GM12801 (cell line): ENCODE results near the gene FKTN.

ENCODE experiments used
- TF ChIP-seq, protein P1 (sequence below): IDR thresholded peaks from one replicate; pipeline ENCODE4 v1.5.1; 2011; ENCODE audit warnings: control low read depth; ENCODE audit not compliant: insufficient read length; ENCODE audit errors: extremely low read depth

FKTN gene

DNA sequence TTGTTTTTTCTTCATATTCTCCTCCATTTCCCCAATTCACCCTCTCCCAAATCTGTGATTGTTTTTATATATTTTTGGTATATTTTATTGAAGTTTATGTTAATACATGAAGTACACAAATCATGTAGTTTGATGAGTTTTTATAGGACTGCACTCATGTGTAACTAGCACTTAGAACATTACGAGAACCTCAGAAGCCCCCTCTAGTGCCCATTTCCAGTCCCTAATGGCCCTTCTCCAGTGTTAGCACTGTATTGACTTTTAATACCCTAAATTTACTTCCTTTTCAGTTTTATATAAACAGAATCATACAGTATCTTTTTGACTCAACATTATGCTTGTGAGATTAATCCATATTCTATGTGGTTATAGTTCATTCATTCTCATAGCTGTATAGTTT is 18.5 kb upstream of the FKTN start:
- TF ChIP-seq, protein P1, sequence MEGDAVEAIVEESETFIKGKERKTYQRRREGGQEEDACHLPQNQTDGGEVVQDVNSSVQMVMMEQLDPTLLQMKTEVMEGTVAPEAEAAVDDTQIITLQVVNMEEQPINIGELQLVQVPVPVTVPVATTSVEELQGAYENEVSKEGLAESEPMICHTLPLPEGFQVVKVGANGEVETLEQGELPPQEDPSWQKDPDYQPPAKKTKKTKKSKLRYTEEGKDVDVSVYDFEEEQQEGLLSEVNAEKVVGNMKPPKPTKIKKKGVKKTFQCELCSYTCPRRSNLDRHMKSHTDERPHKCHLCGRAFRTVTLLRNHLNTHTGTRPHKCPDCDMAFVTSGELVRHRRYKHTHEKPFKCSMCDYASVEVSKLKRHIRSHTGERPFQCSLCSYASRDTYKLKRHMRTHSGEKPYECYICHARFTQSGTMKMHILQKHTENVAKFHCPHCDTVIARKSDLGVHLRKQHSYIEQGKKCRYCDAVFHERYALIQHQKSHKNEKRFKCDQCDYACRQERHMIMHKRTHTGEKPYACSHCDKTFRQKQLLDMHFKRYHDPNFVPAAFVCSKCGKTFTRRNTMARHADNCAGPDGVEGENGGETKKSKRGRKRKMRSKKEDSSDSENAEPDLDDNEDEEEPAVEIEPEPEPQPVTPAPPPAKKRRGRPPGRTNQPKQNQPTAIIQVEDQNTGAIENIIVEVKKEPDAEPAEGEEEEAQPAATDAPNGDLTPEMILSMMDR = no peak

- TF ChIP-seq, protein P1 = no peak
These were observed 16.1 kb upstream of the FKTN start for GRCh38 chr9:105541838-105542237.

DNA sequence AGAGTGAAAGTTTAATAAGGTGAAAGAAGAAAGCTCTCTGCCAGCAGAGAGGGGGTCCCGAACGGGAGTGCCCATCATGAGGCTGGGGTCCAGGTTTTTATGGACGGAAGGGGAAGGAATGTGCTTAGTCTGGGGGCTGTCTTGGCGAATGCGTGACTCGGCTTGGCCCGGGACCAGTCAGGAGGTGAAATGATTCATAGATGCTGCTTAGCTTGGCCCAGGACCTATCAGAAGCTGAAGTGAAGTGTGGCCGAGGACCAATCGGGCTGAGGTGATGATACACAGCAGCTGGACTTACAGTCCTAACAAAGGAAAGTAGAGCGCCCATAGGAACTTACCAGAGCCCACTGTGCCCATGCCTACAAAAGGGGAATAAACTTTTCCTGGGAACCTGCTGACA is 3.9 kb upstream of the FKTN start:
- TF ChIP-seq, protein P1 = no peak

DNA sequence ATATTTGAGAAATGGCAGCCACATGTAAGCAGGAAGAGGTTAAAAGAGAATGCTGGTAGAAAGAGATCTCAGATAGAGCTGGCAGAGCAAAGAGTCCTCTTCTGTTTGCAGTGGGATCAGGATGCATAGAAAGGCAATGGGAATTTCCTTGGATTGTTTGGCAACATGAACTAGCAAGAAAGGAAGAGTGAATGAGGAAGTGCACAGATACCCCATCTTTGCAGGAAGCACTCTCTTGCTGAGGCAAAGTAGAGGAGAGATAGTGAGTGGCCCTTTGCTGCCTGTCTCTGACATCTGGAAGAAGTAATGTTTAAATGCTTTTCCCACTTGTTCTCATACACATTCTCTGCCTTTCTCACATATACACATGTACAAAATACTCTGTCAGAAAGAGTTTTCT is 14.5 kb downstream of the FKTN start:
- TF ChIP-seq, protein P1 = no peak

DNA sequence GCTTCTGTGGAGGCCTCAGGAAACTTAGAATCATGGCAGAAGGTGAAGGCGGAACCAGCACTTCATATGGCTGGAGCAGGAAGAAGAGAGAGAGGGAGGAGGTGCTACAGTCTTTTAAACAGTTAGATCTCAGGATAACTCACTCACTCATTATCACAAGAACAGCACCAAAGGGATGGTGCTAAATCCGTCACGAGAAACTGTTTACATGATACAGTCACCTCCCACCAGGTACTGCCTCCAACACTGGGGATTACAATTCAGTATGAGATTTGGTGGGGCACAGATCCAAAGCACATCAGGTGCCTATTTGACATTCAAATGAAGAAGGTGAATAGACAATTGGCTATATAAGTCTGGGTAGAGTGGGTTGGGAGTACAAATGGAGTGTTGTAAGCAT is 35.2 kb downstream of the FKTN start:
- TF ChIP-seq, protein P1 = no peak

- TF ChIP-seq, protein P1 = no peak
These were observed 51.0 kb downstream of the FKTN start for GRCh38 chr9:105608721-105609598.

- TF ChIP-seq, protein P1 = no peak
These were observed 63.1 kb downstream of the FKTN start for GRCh38 chr9:105621001-105621400.

DNA sequence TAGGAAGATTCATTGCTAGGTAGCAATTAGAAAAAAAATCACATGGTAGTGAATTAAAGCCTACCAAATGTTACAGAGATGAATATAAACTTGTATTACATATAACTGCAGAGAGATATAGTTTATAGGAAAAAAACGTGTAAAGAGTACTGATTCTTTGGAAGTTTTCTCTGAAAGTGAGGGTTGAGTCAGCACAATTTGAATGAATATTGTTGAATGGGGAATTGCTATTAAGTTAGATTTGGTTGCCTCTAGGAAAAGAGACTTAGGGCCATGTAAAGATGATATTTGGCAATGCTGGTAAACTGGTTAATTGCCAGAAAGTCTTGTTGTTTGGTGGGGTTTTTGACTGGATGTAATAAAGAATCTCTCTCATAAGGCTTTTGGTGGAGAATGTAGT is 67.2 kb downstream of the FKTN start:
- TF ChIP-seq, protein P1 = no peak
